ENCODE results near the gene IRF5.

Gene IRF5

DNA sequence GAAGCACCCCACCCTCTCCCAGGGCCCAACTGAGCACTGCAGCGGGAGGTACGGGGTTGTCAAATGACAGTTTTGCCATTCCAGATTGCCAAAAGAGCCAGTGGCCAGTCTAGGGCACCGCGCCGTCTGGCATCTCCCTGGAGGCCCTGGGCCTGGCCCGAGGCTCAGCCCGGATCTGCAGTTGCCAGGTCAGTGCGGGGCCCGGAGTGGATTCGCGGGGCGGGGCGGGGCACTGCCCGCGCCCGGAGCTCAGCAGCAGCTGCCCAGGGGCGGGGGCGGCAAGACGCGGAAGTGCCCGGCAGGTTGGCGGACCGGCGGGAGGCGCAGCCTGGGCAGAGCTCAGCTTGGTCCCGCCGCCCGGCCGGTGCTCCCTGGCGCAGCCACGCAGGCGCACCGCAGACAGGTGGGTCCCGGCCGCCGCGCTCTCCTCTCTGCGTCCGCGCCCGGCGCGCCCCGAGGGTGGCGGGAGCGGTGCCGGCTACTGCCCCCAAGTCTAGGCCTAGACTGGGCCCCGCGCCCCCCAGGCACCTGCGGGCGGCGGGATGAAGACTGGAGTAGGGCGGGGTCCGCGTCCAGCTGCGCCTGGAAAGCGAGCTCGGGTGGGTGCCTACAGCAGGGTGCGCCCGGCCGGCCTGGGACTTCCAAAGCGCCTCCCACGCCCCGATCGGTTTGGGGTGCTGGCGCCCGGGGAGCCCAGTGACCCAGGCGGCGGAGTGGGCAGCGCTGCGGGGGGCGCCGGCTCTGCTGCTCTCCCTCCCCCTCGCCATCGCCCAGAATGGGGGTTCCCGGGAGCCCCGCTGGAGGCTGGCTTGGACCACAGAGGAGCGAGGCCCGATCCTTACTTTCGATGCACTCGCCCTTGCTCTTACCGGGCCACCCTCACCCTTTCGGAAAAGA is at the start of gene IRF5:
IRF5 (plus strand) TSS at position 281 of the 897 bp plus-strand sequence. CDS start 4,155 bp downstream, outside the sequence.
- peak; percentile 26 for DNase-seq (ENCODE audit: low spot score)
- no peak for FAIRE-seq

GRCh38 chr7:128888039-128888755 is 49.5 kb upstream of the IRF5 start:
- DNase-seq (ENCODE audit: low spot score), result no peak
- peak; percentile 96 for FAIRE-seq

- DNase-seq (ENCODE audit: low spot score) (no peak), FAIRE-seq (no peak)
Observed at GRCh38 chr7:128888756-128889095, 49.0 kb upstream of the IRF5 start.

DNA sequence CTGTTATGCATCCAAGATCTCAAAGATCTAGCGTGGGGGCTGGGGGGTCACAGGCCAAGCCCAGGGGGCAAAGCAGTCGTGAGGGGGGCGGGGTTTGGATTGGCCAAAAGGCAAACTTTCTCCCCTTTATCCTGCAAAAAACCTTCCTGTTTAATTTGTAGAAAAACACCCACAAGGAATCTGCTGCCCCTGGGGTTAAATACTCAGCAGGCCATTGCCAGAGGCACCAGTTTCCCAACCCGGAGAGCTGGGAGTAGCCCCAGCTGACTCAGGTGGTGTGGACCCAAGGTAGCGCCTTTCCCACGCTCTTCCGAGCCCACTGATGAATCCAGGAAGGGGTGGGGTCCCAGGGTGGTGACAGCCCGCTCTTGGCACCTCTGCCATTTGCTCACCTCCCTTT is 48.6 kb upstream of the IRF5 start:
- FAIRE-seq (no peak), DNase-seq (ENCODE audit: low spot score) (no peak)

- DNase-seq (ENCODE audit: low spot score) (peak; percentile 69), FAIRE-seq (no peak)
Observed at GRCh38 chr7:128890306-128891109, 47.2 kb upstream of the IRF5 start.

DNA sequence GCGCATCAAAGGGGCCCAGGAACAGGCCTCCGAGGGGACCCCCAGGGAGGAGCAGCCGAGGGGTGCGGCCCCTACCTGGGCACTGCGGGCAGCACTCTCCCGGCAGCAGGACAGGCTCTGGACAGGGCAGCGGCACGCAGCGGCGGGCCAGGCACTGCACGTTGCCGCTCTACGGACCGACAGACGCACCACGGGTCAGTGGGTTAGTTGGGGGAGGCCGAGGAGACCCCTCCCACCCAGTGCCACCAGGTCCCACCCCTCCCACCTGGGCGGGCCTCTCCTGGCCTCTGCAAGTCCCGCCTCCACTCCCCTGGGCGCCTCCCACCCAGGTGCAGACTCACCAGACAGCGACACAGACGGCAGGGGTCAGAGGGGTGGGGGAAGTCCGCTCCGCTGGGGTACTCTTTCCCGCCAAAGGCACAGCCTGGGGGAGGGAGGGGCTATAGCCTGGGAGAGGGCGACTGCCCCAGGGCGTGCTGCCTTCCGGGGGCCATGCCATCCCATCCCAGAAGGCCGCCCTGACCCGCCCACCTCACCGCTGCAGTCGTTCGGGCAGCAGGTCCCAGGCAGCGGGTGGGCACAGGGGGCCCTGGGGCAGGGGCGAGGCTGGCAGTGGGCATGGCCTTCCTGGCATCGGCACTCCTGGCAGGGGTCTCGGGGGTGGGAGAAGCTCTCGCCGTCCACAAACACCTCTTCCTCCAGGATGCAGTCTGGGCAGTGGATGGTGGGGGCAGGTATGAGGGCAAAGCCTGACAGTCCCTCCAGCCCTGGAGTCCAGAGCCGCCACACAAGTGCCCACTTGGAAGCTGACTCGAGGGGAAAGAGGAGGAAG is 46.4 kb upstream of the IRF5 start:
- no peak for FAIRE-seq
- peak; percentile 38 for DNase-seq (ENCODE audit: low spot score)

- DNase-seq (ENCODE audit: low spot score) (no peak), FAIRE-seq (no peak)
Observed at GRCh38 chr7:128891942-128892269, 45.8 kb upstream of the IRF5 start.

DNA sequence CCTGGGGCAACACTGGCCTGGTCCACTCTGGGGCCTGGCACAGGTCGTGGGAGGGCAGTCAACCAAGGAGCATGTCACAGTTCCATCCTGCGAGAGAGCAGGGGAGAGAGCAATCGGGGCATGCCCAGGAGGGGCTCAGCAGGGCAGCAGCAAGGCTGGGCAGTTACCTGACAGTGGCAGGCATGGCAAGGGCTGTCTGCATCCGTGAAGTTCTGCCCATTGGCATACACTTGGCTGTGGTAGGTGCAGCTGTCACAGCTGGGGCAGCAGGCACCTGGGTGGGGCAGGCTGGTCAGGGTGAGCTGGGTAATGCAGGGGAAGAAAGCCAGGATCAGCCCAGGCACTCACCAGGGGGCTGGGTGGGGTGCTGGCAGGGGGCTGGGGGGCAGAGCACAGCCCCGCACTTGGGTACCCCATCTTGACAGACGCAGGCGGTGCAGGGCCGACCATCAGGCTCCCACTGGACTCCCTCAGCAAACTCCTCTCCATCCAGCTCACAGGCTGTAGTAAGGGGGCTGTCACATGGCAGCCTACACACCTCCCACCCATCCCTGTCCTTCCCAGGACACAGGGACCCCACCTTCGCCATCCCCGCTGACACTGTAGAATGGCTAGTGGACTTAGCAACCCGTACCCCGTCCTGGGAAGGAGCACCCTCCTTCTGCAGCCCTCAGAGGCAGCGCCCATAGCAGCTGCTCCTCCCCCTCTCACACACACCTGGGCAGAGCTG is 45.0 kb upstream of the IRF5 start:
- no peak for DNase-seq (ENCODE audit: low spot score)
- FAIRE-seq, result no peak

DNA sequence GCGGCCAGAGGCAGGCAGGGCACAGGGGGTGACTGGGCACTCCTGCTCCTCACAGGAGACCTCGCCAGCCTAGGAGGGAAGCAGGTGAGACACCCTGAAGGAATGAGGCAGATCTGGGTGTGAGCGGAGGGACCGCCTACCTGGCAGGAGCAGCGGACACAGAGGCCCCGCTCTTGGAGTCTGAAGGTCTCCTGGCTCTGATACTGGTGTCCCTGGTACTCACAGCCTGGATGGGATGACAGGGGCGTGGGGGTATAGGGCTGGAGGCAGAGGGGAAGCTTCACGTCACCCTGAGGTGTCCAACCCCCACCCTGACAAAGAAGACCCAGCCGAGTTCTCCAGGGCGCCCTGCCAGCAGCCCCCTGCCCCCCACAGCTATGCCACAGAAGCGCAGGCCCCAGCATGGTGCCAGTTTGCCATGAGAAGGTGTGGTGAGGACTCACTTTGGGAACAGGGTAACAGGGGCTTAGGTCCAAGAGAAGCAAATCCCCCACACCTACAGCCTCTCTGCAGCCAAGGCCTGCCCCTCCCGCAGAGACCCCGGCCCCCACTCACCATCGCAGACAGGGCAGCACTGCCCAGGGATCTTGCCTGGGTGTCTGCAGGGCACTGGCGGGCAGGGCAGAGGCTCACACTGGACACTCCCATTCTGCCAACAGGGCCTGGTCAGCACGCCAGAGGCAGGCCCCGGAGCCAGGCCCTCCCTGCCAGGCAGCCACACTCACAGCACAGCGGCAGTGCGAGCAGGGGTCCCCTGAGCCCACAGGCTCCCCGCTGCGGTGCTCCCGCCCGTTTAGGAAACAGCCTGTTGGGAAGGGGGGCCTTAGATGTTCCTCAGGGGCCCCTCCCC is 44.3 kb upstream of the IRF5 start:
- DNase-seq (ENCODE audit: low spot score) (no peak), FAIRE-seq (no peak)

DNA sequence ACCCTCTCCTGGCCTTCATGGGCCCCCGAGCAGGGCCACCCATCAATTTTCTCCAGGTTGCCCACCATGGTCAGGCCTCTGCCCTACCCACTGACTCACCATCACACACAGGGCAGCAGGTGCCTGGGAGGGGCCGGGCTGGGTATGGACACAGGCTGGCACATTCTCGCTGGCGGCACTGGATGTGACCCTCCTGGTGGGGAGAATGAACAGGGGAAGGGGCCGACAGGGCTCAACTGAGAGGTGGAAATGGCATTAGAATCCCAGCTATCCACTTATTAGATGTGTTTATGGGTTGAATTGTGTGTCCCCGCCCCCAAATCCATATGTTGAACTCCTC is 43.7 kb upstream of the IRF5 start:
- DNase-seq (ENCODE audit: low spot score) (no peak), FAIRE-seq (no peak)

- FAIRE-seq, result no peak
Observed at GRCh38 chr7:128895320-128895719, 42.4 kb upstream of the IRF5 start.

DNA sequence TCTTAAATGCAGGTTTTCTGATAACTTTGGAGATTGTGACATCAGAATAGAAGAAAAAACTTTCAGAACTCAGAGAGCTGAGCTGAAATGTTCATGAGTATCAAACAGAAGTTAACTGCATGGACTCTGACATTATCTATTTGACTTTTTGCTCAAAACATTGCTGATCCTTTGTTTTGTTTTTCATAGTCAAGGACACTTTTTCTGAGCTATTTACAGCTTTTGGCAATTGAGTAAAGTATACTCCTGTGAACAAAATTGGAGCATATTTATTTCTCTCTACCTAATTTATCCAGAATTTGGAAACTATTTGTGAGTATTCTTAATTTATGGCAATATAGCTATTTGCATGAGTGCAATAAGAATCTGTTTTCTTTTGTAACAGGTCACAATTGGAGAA is 38.3 kb upstream of the IRF5 start:
- DNase-seq (ENCODE audit: low spot score), result no peak
- no peak for FAIRE-seq

More at GRCh38 chr7:128895320-128895719, 42.4 kb upstream of the IRF5 start:
- DNase-seq (ENCODE audit: low spot score), result no peak

GRCh38 chr7:128900237-128900636 is 37.5 kb upstream of the IRF5 start:
- FAIRE-seq, result no peak
- DNase-seq (ENCODE audit: low spot score), result no peak

- FAIRE-seq, result no peak
- no peak for DNase-seq (ENCODE audit: low spot score)
Observed at GRCh38 chr7:128902761-128903585, 34.8 kb upstream of the IRF5 start.

- DNase-seq (ENCODE audit: low spot score) (no peak), FAIRE-seq (no peak)
Observed at GRCh38 chr7:128903621-128904361, 33.9 kb upstream of the IRF5 start.

DNA sequence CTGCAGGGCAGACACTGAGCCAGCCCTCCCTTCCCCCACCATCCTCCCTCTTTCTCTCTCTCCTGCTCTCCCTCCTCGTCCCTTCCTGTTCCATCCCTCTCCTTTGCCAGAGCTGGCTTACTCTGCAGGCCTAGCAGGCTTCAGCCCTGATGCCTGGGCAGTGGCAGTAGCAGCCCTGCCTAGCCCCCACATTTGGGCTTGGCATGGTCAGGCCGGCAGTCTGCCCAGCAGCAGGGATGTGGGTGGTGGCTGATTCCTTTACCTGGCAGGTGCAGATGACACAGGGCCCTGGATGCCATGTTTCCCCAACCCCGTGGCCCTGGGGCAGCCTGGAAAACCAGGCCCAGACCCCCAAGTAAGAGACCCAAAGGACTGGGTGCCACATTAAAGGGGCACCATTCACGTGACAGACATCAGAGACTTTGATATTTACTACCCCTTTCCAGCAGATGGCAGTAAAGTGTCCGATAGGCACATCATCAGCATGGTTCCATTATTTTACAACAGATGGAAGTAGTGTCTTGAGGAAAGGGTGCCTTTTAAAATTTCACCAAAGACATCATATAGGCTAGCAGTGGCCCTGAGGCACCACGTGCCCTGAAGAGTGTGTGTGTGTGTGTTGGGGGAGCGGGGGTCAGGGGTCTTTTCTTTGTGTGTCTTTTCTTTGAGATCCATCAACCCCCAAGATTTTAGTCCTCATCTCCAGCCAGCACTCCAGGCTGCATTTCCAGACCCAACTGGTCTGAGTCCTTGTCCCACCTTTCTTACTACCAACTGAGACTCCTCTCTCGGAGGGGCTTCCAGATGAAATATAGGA is 33.1 kb upstream of the IRF5 start:
- DNase-seq (ENCODE audit: low spot score) (peak; percentile 25), FAIRE-seq (no peak)
